ENCODE results near the gene JOSD2. TPM values are rescaled to one million over a fixed set of nuclear protein-coding genes. Genes with fewer than 3 reads are reported as not detected.
"Not testable (repeated sequence)": the region's sequence is repeated elsewhere in the genome, so short reads cannot be mapped to it uniquely, and the experiment has no call there.

The JOSD2 gene
- total RNA-seq, 1 donor, result 22.9 TPM

DNA sequence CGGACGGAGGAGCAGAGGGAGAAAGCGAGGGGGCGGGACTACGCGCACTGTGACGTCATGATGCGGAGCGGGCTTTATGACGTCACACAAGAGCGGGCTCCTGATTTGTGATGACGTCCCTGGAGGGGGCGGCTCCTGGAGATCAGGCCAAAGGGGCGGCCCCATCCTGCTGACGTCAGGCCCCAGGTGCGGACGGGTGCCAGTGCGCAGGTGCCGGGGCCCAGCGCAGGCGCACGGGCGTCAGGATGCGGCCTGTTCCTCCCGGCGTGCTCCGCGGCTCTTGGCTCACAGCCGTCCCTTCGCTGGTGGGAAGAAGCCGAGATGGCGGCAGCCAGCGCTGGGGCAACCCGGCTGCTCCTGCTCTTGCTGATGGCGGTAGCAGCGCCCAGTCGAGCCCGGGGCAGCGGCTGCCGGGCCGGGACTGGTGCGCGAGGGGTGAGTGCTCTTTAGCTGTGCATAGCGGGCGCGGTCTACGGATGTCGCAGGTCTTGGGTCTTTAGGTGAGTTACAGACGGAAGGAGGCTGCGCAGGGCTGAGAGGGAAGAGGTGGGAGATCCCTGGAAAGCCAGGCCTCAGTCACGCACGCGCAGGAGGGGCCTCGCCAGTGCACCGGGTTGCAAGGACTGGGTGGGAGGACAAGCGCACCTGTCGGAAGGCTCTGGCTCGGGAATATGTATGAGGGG lies 34.6 kb downstream of the JOSD2 start, which contains the start of the genes EMC10 and GARIN5A:
Gene EMC10, plus strand, starts transcription at position 284 of the 683 bp plus-strand sequence. Its CDS starts 38 bp downstream, at position 322.
Gene GARIN5A, minus strand, starts transcription at position 625 of the 683 bp plus-strand sequence. Its CDS starts 460 bp downstream, at position 165.
- TF ChIP-seq, protein P1, sequence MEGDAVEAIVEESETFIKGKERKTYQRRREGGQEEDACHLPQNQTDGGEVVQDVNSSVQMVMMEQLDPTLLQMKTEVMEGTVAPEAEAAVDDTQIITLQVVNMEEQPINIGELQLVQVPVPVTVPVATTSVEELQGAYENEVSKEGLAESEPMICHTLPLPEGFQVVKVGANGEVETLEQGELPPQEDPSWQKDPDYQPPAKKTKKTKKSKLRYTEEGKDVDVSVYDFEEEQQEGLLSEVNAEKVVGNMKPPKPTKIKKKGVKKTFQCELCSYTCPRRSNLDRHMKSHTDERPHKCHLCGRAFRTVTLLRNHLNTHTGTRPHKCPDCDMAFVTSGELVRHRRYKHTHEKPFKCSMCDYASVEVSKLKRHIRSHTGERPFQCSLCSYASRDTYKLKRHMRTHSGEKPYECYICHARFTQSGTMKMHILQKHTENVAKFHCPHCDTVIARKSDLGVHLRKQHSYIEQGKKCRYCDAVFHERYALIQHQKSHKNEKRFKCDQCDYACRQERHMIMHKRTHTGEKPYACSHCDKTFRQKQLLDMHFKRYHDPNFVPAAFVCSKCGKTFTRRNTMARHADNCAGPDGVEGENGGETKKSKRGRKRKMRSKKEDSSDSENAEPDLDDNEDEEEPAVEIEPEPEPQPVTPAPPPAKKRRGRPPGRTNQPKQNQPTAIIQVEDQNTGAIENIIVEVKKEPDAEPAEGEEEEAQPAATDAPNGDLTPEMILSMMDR (IDR thresholded peaks at IDR 0.05; ENCODE audit: insufficient read depth, low read depth, low read length), result no peak
- DNase-seq (ENCODE audit: low read depth), result peak; percentile 93
- H3K4me3 ChIP-seq (ENCODE audit: low read depth, low read length), result peak within 1 kb of the TSS; percentile 95

DNA sequence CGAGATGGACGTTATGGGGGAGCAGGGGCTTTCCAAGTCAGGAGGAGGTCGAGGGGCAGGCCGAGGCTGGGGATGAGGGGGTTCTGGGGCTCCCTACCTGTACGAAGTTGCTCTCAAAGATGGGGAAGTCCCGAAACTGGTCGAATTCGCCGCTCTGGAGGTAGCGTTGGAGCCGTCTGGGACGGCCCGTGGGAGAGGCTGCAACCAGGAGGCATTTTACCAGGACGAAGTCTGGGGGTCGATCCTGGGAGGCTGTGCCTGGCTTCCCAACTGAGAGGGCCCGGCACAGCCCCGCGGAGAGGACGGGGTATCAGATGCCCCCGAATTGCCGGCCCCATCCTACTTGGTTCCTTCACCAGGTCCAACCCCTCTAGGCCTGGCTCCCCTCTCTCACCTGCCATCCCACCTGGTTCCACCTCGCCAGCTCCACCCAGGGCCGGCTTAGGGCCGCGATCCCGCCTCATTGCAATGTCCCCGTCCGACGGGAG lies 35.2 kb downstream of the JOSD2 start:
- H3K4me3 ChIP-seq (ENCODE audit: low read depth, low read length), result peak overlapping the region; percentile 95
- TF ChIP-seq, protein P1 (IDR thresholded peaks at IDR 0.05; ENCODE audit: insufficient read depth, low read depth, low read length), result no peak
- DNase-seq (ENCODE audit: low read depth), result no peak

DNA sequence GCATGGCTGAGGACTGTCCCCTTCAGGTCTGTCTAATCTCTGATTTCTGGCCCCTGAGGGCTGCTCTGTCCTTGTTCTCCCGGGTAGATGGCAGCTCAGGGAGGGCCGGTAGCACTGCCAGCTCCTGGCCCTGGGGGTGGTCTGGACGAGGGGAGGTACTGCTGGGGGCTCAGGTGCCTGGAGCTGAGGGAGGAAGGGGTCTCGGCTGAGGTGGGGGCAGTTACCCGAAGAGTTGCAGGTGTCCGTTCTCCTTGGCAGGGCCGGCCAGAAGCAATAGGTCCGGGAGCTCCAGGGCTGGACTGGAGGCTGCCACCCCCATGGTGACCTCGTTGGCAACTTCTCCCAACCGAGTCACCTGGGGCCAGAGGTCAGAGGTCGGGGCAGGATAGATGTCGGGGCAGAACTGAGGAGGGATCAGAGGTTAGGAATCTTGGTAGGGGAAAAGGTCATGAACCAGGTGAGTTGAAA lies 35.9 kb downstream of the JOSD2 start:
- no peak for DNase-seq (ENCODE audit: low read depth)
- H3K4me3 ChIP-seq (ENCODE audit: low read depth, low read length), result no peak overlapping the region
- TF ChIP-seq, protein P1 (IDR thresholded peaks at IDR 0.05; ENCODE audit: insufficient read depth, low read depth, low read length), result no peak

DNA sequence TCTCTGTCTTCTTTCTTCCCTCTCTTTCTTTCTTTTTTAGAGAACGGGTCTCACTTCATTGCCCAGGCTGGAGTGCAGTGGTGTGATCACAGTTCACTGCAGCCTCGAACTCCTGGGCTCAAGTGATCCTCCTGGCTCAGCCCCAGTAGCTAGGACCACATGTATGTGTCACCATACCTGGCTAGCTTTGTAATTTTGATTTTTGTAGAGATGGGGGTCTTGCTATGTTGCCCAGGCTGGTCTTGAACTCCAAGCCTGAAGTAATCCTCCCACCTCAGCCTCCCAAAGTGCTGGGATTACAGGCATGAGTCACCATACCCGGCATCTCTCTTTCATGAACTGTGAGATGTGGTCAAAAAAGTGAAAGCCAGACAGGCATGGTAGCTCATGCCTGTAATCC lies 37.7 kb downstream of the JOSD2 start:
- not testable (repeated sequence) for DNase-seq (ENCODE audit: low read depth); H3K4me3 ChIP-seq (ENCODE audit: low read depth, low read length)

DNA sequence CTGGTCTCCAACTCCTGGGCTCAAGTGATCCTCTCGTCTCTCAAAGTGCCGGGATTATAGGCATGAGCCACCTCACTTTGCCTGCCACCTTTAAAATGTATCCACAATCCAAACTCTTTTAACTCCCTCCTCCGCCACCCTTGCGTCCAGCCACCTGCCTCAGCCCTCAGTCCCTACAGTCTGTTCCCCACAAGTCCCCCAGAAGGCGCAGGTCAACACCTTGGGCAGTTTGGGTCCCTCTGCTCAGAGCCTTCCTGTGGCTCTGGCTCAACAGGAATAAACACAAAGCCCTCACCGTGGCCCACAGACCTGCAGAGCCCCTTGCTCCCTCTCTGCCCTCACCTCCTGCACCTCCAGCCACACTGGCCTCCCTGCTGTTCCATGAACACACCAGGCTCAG lies 42.2 kb downstream of the JOSD2 start:
- H3K4me3 ChIP-seq (ENCODE audit: low read depth, low read length), result no peak overlapping the region
- TF ChIP-seq, protein P1 (IDR thresholded peaks at IDR 0.05; ENCODE audit: insufficient read depth, low read depth, low read length), result no peak
- DNase-seq (ENCODE audit: low read depth), result no peak

DNA sequence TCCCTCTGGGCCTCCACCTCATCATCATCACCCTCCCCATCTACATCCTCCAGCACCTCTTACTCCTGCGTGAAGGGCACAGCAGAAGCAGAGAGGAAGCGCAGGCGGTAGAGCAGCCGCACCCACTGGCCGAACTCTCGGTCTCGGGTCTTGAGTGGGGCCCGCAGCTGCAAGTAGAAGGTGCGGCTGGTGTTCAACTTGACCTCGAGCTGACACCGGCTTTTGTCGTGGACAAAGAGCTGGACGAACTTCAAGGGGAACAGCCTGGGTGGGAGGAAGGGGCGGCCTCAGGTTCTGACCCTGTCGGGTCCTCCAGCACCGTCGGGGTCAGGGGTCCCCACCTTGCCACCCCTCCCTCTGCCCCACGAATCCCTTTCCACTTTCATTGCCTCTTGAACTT lies 43.4 kb downstream of the JOSD2 start:
- TF ChIP-seq, protein P1 (IDR thresholded peaks at IDR 0.05; ENCODE audit: insufficient read depth, low read depth, low read length), result no peak
- DNase-seq (ENCODE audit: low read depth), result no peak
- no peak overlapping the region for H3K4me3 ChIP-seq (ENCODE audit: low read depth, low read length)

DNA sequence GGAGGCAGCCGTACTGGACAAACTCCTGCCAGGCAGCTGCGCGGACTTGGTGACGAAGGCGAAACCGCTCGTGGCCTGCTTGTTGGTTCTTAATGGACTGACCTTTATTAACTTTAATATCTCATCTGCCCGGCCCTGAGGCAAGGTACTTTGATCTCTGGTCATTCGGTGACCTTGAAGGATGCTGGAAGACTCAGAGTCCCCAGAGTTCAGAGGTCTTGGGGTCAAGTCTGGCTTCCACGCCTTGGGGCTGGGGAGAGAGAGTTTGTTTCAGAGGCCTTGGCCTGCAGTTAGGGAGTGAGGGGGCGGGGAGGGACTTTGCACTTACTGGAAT lies 44.3 kb downstream of the JOSD2 start:
- TF ChIP-seq, protein P1 (IDR thresholded peaks at IDR 0.05; ENCODE audit: insufficient read depth, low read depth, low read length), result no peak
- no peak overlapping the region for H3K4me3 ChIP-seq (ENCODE audit: low read depth, low read length)
- DNase-seq (ENCODE audit: low read depth), result no peak
